GM19035 (cell line): ENCODE results near the gene LARP4.
"Not testable (repeated sequence)": the region's sequence is repeated elsewhere in the genome, so short reads cannot be mapped to it uniquely, and the experiment has no call there.

Experiments
- ATAC-seq: cut with Tn5 transposase; IDR thresholded peaks from one replicate; pipeline ENCODE4 v1.9.1; 2021; ENCODE audit not compliant: unreplicated experiment

Gene LARP4

DNA sequence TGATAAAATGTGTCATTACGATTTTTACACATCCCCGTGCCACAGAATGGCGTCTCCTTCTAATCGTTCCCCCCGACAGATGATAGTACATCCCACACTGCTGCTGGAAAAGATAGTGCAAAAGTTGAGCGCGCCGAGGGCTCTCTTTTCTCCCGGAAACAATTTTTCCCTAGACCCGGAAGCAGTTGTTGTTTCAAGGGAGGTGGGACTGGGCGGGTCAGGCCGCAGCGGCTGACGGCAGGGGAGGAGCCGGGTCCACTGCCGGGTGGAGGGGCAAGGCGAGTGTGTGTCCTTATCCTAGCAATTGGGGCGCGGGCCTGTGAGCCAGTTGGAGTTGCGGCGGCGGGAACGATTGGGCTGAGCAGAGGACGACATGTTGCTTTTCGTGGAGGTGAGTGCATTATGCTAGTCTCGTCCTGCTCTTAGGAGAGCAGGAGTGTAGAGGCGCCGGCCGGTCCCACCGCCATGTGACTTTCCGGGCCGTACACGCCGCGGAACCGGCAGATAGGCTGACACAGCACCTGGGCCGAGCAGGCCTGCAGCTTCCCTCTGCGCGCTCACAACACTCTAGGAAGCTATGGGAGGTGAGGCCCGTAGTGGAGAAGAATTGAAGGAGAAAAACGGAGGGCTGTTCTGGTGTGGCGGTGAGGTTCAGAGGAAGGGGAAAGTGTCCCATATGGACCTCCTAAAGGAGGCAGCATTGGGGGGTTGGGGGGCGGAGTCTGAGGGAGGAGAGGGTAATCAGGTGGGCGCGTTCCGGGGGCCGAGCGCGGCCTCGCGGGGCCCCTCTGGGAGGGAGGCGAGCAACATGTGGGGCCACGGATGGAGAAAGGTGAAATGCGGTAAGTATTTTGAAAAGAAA lies at the start of gene LARP4:
TSS of gene LARP4 (plus strand) at position 248 of the 862 bp plus-strand sequence. CDS start at position 374, 126 bp downstream.
- peak; percentile 90 for ATAC-seq

DNA sequence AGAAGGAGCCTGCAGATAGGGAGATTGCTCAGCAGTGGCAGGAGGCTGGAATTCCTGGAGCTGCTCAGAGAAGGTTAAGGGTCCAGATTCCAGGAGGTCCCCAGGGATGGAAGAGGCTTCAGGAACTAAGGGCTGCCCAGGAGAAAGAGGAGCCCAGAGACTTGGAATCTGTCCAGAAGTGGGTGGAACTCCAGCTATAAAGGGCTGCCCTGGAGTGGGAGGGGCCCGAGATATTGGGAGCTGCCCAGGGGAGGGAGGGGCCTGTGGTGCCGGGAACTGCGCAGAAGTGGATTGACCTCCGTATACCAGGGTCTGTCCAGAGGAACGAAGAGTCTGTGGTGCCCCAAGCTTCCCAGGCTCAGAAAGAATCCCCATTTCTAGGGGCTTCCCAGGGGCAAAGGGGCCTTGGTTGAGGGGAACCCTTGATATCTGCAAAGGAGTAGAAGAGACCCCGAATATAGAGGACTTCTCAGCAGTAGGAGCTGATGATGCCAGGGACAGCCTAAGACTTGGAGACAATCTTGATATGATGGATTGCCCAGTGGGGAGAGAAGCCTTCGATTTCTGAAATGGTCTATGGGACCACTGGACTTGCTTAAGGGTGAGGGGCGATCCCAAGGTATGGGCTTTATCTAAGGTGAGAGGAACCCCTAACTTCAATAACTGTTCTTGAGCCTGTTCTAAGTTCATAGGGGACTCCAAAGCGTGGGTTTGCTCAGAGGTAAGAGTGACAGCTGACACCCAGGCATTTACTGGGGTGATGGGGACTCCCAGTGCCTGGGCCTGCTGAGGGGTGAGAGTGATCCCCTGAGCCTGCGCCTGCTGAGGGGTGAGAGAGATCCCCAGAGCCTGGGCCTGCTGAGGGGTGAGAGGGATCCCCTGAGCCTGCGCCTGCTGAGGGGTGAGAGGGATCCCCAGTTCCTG lies 49.3 kb upstream of the LARP4 start:
- ATAC-seq = no peak

DNA sequence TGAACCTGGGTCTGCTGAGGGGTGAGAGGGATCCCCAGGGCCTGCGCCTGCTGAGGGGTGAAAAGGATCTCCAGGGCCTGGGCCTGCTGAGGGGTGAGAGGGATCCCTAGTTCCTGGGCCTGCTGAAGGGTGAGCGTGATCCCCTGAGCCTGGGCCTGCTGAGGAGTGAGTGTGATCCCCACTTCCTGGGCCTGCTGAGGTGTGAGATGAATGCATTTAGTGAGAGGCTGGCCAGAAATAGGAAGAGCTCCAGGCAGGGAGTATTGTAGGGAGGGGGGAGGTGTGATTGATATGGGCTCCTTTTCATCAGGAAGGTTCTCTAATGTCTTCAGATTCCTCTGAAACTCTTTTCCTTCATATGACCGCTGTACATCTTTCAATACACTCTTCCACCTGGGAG lies 47.3 kb upstream of the LARP4 start:
- ATAC-seq = no peak

DNA sequence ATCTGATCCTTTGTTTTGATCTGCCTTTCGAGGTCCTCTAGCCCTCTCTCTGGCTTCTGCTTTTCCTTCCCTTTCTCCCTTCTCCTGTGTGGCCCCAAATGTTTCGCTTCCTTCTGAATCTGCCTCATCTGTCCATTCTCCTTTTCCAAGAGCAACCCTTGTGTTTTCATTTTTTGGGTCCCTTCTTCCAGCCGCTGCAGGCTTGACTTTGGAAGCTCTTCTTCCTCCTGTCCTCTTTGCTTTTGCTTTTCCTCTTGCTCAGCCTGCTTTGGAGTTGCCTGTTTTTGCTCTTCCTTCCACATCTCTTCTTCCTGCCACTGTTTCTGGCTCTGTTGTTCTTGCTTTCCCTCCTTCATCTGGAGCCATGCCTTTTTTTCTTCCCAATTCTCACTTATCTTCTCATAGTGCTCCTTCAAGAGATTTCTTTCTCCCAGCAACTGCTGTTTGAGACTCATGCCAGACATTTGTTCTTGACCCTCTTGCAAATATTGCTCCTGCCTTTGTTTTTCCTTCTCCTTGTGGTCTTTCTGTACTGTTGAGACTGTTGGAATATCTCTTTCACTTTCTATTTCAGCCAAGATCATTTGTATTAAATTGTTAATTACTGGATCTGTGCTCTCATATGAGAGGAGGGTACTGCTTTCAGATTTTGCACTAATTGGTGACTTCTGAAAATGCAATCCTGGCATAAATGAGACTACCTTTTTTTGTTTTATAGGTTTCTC lies 46.7 kb upstream of the LARP4 start:
- no peak for ATAC-seq

DNA sequence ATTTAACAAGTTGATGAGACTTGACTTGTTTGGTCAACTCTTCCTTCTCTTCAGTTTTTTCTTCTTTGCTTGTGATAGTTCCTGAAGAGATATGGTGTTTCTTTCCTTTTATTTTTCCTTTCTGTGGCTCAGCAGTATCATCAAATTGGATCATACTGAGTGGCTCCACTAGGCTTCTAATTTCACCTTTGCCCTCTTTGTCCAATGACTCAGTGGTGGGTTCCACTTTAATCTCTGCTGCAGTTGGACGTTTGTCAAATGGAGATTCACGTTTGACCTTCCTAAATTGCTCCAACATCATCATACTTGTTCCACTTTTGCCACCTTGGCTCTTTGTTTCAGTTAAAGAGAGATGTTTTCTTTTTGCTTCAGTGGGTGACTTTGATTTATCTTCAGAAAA lies 45.8 kb upstream of the LARP4 start:
- no peak for ATAC-seq

DNA sequence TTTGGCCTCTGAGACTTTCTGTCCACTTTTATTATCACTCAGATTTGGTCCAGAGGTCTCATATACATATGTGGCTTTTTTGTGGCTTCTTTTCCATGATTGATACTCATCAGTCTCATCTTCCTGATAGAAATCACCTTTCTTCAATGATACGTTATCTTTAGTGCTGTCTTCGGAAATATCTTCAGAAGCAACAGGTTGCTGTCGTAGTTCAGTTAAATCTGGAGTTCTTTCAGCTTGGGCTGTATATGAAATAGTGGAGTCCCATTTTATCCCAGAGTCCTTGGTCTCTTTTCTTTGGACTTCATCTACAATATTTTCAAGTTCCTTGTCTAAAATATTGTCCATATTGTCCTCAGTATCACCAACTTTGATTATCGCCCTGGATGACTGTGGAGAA lies 45.3 kb upstream of the LARP4 start:
- ATAC-seq = no peak

DNA sequence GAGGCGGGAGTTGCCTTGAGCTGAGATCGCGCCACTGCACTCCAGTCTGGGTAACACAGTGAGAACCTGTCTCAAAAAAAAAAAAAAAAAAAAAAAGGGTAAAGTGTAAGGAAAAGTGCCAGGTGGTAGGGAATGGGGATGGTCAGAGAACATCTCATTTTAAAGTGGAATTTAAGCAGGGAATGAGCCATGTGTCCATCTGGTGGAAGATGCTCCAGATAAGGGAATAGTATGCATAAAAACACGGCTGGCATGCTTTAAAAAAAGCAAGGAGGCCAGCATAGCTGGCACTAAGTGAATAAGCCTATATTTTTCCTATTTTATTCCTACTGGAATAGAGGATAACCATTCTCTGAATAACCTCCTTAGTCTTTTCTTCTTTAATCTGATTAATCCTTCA lies 38.0 kb upstream of the LARP4 start:
- no peak for ATAC-seq

DNA sequence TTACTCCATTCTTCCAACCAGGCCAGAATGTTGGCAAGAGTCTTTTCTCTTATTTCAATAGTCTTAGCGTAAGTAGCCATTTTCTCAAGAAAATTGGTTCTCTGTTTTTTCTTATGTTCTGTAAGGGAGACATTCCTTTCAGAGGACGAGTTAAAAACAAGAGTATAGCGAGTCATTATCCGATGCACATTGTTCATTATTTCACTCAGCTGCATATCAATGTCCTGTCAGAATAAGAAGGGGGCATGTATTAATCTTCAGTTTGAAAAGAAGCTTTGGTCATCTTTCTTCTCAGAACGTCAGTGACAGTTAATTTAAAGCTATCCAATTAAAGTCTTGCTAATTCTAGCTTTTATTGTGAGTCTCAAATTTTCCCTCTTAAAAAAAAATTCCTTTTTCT lies 37.5 kb upstream of the LARP4 start:
- no peak for ATAC-seq

DNA sequence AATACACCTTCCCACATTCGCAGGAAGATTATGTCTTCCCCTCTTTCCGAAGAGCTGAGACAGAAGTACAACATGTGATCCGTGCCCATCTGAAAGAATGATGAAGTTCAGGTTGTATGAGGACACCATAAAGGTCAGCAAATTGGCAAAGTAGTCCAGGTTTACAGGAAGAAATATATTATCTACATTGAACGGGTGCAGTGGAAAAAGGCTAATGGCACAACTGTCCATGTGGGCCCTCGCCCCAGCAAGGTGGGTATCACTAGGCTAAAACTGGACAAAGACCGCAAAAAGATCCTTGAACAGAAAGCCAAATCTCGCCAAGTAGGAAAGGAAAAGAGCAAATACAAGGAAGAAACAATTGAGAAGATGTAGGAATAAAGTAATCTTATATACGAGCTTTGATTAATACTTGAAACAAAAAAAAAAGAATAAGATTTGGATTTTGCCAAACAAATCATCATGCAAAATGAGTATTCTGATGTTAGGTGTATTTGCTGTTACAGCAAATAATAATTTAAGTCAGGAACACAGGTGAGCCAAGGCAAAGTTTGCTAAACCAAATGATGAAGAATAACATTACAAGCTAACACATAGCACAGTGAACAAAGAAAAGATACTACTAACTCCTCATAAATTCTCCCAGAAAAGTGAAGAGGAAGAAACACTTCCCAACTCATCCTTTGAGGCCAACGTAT lies 34.8 kb upstream of the LARP4 start:
- no peak for ATAC-seq

DNA sequence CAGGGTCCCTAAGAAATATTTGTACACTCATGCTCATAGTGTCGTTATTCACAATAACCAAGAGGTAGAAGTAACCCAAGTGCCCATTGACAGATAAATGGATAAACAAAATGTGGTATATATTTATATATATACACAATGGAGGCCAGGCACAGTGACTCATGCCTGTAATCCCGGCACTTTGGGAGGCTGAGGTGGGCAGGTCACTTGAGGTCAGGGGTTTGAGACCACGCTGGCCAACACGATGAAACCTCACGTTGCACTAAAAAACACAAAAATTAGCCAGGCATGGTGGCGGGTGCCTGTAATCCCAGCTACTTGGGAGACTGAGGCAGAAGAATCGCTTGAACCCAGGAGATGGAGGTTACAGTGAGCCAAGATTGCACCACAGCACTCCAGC lies 30.0 kb upstream of the LARP4 start:
- not testable (repeated sequence) for ATAC-seq

DNA sequence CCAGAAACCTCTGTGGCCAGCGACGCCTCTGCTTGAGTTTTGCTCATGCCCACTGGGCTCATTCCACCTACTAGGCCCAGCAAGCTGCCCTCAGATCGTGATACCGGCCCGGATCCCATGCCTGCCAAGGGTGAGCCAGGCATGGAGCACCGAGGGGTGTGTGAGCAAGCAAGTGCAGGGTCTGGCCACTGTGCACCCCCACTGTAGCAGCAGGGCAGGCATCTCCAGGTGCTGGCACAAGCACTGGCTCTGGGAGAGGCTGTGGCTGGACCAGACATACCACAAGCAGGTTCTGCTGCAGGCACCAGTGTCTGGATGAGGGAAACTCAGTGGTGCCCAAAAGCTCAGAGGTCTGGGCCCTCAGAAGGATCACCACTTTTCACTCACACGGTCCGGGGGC lies 24.9 kb upstream of the LARP4 start:
- ATAC-seq = no peak

DNA sequence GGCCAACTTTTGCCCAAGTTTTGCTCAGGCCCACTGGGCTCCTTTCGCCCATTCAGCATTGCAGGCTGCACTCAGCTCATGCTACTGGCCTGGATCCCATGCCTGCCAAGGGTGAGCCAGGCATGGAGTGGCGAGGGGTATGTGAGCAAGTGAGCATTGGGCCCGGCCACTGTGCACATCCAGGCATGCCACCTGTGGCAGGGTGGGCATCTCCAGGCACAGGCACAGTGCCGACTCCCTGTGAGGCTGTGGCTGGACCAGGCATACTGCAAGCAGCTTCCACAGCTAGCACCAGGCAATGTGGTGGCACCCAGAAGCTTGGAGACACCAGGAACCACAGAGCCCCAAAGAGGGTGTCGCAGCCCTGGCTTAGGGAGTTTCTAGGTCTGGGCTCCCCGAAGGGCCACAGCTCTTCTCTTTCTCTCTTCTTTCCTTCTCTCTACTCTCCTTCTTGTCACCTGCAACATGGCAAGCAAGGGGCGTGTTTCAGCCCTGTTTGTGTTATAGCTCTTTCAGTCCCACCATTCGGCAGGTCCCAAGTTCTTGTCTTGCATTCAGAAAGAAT lies 19.8 kb upstream of the LARP4 start:
- no peak for ATAC-seq

DNA sequence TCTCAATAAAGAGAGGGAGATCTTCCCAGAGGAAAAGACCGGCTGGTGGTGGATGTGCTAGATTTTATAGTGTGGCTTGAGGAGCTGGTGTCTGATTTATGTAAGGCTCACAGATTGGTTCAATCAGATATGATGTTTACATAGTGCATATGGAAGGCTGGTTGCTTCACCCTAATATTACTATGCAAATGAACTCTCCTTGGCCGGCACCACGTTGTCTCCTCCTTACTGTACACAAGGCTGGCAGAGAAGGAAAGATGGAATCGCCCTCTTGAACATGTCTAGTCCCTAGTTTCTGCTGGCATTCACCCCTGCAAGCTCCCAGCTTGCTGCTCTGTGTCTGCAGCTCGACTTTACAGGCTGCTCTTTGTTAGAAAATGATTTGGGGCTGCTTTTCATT lies 13.2 kb upstream of the LARP4 start:
- no peak for ATAC-seq

DNA sequence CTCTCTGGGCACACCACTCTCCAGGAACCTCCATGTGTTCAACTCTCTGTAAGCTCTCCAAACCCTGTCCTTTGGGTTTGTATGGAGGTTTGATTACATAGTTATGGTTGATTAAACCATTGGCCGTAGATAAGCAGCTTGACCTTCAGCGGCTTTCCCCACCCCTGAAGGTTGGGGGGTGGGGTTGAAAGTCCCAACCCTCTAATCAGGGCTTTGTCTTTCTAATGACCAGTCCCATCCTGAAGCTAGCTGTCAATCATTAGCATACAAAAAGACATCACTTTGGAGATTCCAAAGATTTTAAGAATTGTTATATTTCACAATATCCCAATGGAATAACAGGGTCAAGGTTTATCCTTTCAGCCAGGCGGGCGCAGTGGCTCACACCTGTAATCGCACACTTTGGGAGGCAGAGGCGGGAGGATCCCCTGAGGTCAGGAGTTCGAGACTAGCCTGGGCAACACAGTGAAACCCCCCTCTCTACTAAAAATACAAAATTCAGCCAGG lies 12.7 kb upstream of the LARP4 start:
- ATAC-seq = no peak

DNA sequence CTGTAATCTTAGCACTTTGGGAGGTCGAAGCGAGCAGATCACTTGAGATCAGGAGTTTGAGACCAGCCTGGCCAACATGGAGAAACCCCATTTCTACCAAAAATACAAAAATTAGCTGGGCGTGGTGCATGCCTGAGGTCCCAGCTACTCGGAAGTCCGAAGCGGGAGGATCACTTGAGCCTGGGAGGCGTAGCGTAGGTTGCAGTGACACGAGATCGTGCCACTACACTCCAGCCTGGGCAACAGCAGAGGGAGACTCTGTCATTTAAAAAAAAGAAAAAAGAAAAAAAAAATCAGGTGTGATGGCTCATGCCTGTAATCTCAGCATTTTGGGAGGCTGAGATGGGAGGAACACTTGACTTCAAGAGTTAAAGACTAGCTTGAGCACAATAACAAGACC lies 11.9 kb upstream of the LARP4 start:
- ATAC-seq = not testable (repeated sequence)

DNA sequence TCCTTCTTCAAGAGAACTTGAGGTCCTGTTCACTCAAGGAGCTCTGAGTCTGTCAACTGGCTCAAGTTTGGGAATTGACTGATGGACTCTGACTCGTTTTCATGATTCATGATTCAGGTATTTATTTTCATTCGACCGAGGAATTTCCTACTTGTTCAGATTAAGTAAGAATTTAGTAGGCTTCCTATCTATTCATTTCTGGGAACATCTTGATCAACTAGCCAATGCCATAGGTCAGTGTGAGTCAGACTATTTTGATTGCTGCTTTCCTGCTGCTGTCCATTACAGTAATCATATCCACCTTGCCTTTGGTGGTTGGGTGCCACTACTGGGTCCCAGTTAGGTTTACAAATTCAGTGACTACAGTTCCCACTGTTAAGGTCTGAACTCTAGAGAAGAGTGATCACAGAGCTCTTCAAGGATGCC lies 10.4 kb upstream of the LARP4 start:
- no peak for ATAC-seq

DNA sequence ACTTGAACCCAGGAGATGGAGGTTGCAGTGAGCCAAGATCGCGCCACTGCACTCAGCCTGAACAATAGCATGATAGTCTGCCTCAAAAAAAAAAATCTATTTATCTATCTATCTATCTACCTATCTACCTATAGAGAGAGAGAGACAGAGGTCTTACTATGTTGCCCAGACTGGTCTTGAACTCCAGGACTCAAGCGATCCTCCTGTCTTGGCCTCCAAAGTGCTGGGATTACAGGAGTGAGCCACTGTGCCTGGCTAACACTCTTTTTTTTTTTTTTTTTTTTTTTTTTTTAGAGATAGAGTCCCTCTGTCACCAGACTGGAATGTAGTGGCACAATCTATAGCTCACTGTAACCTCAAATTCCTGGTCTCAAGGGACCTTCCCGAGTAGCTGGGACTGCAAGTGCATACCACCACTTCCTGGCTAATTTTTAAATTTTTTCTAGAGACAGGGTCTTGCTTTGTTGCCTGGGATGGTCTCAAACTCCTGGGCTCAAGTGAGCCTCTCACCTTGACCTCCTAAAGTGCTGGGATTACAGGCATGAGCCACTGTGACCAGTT lies 6.1 kb upstream of the LARP4 start:
- ATAC-seq = no peak

DNA sequence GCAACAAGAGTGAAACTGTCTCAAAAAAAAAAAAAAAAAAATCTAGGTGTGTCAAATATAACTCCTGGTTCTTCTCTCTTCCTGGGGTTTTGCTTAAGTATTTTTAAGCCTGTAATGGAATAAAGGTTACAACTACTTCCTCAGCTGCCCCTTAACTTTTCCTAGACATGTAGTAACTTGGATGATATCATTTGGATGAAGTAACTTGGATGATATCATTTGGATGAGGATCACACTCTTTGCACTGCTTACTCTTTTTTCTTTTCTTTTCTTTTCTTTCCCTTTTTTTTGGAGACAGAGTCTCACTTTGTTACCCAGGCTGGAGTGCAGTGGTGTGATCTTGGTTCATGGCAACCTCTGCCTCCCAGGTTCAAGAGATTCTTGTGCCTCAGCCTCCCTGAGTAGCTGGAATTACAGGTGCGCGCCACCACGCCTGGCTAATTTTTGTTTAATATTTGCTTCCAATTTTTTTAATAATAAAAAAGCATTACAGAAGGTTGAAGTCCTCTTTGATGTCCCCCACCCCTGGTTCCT lies 3.5 kb upstream of the LARP4 start:
- ATAC-seq = no peak

DNA sequence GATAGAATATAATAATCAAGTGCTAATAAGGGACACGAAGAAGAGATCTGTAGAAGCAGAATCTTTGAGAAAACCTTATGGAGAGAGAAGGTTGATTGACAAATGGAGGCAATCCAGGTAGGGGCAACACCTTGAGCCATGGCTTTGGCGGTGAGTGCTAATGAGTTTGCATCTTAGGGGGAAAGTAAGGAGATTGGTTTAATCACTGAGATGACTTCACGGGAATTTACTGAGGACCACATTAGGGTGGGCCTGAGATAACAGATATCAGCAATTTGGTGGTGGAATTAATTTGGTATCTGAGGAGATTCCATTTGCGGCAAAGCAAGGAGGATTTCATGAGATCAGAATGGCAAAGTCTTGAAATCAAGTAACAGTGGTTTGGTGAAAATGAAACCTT lies 1.8 kb upstream of the LARP4 start:
- no peak for ATAC-seq
